Natural killer cell (primary cell): ENCODE results near the gene NEK4. TPM values are rescaled to one million over a fixed set of nuclear protein-coding genes. Genes with fewer than 3 reads are reported as not detected.

ENCODE experiments used
- ATAC-seq, 3 donors: fragments of 150-1000 bp in 2 of 3; fragments of 200-7000 bp in 1 of 3; cut with Tn5 transposase; 1 replicate in 1 of 3; 2 replicates in 2 of 3; pipeline ENCODE4 v1.10.0; 2021; ENCODE audit warnings: mild to moderate bottlenecking in 2 of 3, moderate library complexity in 2 of 3
- DNase-seq, 2 donors: peaks; one replicate each; pipeline versions ENCODE4 v3.0.0 to v3.0.0-alpha.2; 2013 to 2021; ENCODE audit warnings: mixed read lengths in 1 of 2
- H3K27ac ChIP-seq: one replicate; pipeline ENCODE4 v1.5.1; 2013; ENCODE audit warnings: mild to moderate bottlenecking, low read length
- H3K27me3 ChIP-seq: one replicate; pipeline ENCODE4 v1.6.1; 2013; ENCODE audit warnings: low read length; ENCODE audit not compliant: control insufficient read depth, insufficient read depth
- H3K36me3 ChIP-seq: one replicate; pipeline ENCODE4 v1.6.1; 2013; ENCODE audit warnings: low read length; ENCODE audit not compliant: control insufficient read depth, insufficient read depth
- H3K4me1 ChIP-seq: one replicate; pipeline ENCODE4 v1.6.1; 2013; ENCODE audit warnings: low read length; ENCODE audit not compliant: control insufficient read depth, insufficient read depth
- H3K4me3 ChIP-seq: one replicate; pipeline ENCODE4 v1.5.1; 2013; ENCODE audit warnings: low read length
- H3K9me3 ChIP-seq: one replicate; pipeline ENCODE4 v1.6.1; 2013; ENCODE audit warnings: low read length; ENCODE audit not compliant: control insufficient read depth, insufficient read depth
- H3K27ac Mint-ChIP-seq, 2 donors: one replicate each; pipeline ENCODE4 v1.8.0; 2022; ENCODE audit warnings: mild to moderate bottlenecking in 2 of 2, mixed read lengths in 2 of 2, moderate library complexity in 1 of 2
- H3K27me3 Mint-ChIP-seq, 2 donors: one replicate each; pipeline ENCODE4 v1.8.0; 2022; ENCODE audit warnings: low read depth in 2 of 2, mixed read lengths in 2 of 2
- H3K36me3 Mint-ChIP-seq: one replicate; pipeline ENCODE4 v1.8.0; 2022; ENCODE audit warnings: mixed read lengths
- H3K4me1 Mint-ChIP-seq, 2 donors: one replicate each; pipeline ENCODE4 v1.8.0; 2022; ENCODE audit warnings: mixed read lengths in 2 of 2
- H3K4me3 Mint-ChIP-seq: one replicate; pipeline ENCODE4 v1.8.0; 2022; ENCODE audit warnings: mild to moderate bottlenecking, moderate library complexity, mixed read lengths
- H3K9me3 Mint-ChIP-seq, 2 donors: one replicate each; pipeline ENCODE4 v1.8.0; 2022; ENCODE audit warnings: mixed read lengths in 2 of 2
- CTCF ChIP-seq: fragments of 200-600 bp; IDR thresholded peaks from one replicate; pipeline ENCODE4 v1.8.0; 2022; ENCODE audit warnings: antibody characterized with exemption
- WGBS: methylation state at CpG from one replicate; pipeline ENCODE4 v1.1.7; 2013; ENCODE audit warnings: missing lambda C conversion rate; ENCODE audit not compliant: insufficient coverage; 5-methylcytosine and 5-hydroxymethylcytosine counted together
- intact Hi-C: fragments of 100-400 bp; cut with micrococcal nuclease; formaldehyde crosslinking; loops from one replicate; pipeline ENCODE4 v1.14.2; 2022
- total RNA-seq, 4 donors: library from RNA; stranded (reverse); fragments of 120-200 nt in 1 of 4; gene quantifications; one replicate each; pipeline versions ENCODE4 v1.2.3 to v1.2.4, GENCODE V29; 2013 to 2022

NEK4 gene
- total RNA-seq, 3 donors from 2014 or later (not counting 1 experiment from before 2014, with no cell fraction given), result 13.8 to 19.5 (median 15.5) TPM

- intact Hi-C loops, result no loop called here
- peaks cover 10% of the 10 kb centered on the region for H3K9me3 ChIP-seq
- Mint-ChIP-seq H3K36me3 (no peaks in the 10 kb centered on the region), H3K4me3 (no peak overlapping the region), H3K9me3 (peaks cover 0 to 3% of the 10 kb centered on the region in 2 donors), H3K27ac (peak overlapping the region in 1 of 2 donors; percentile 72), H3K27me3 (no peaks in the 10 kb centered on the region), H3K4me1 (peaks cover 15 to 17% of the 10 kb centered on the region in 2 donors)
- H3K36me3 ChIP-seq, result peaks cover 3% of the 10 kb centered on the region
- no peaks in the 10 kb centered on the region for H3K27me3 ChIP-seq
- H3K27ac ChIP-seq, result no peak overlapping the region
- no peak for DNase-seq
- ATAC-seq, result no peak
- no peak overlapping the region for H3K4me3 ChIP-seq
- peaks cover 8% of the 10 kb centered on the region for H3K4me1 ChIP-seq
- TF ChIP-seq CTCF, result no peak
Observed at GRCh38 chr3:52719618-52720017, 51.1 kb downstream of the NEK4 start.

- Mint-ChIP-seq H3K4me1 (peaks cover 11 to 12% of the 10 kb centered on the region in 2 donors), H3K27me3 (no peaks in the 10 kb centered on the region), H3K9me3 (peaks cover 0 to 3% of the 10 kb centered on the region in 2 donors), H3K36me3 (no peaks in the 10 kb centered on the region), H3K27ac (no peak overlapping the region), H3K4me3 (no peak overlapping the region)
- ATAC-seq (no peak), DNase-seq (no peak)
- Histone ChIP-seq H3K4me3 (no peak overlapping the region), H3K4me1 (peaks cover under 1% of the 10 kb centered on the region), H3K9me3 (peaks cover 10% of the 10 kb centered on the region), H3K27ac (no peak overlapping the region), H3K36me3 (peaks cover 3% of the 10 kb centered on the region), H3K27me3 (no peaks in the 10 kb centered on the region)
- 92% methylated on average over 11 of the region's 11 CpGs for WGBS
- TF ChIP-seq CTCF, result no peak
- intact Hi-C loops, result no loop called here
Observed at GRCh38 chr3:52715714-52716305, 54.9 kb downstream of the NEK4 start.

GRCh38 chr3:52714335-52715302 lies 56.1 kb downstream of the NEK4 start:
- 92% methylated on average over 39 of the region's 39 CpGs for WGBS
- H3K36me3 ChIP-seq, result peaks cover 3% of the 10 kb centered on the region
- no peak overlapping the region for H3K27ac ChIP-seq
- H3K27me3 ChIP-seq, result no peaks in the 10 kb centered on the region
- H3K4me1 ChIP-seq, result no peaks in the 10 kb centered on the region
- Mint-ChIP-seq H3K9me3 (peaks cover 0 to under 1% of the 10 kb centered on the region in 2 donors), H3K36me3 (no peaks in the 10 kb centered on the region), H3K27me3 (no peaks in the 10 kb centered on the region), H3K4me1 (peaks cover 2 to 5% of the 10 kb centered on the region in 2 donors), H3K27ac (no peak overlapping the region), H3K4me3 (no peak overlapping the region)
- ATAC-seq (no peak), DNase-seq (no peak)
- intact Hi-C loops, result no loop called here
- H3K9me3 ChIP-seq, result peaks cover 4% of the 10 kb centered on the region
- H3K4me3 ChIP-seq, result no peak overlapping the region
- no peak for TF ChIP-seq CTCF
